Skeletal muscle tissue (tissue), 4 donors: ENCODE results near the gene DCLK3. TPM values are rescaled to one million over a fixed set of nuclear protein-coding genes. Genes with fewer than 3 reads are reported as not detected.

Source experiments
- H3K27ac ChIP-seq: one replicate; pipeline ENCODE4 v1.7.0; 2013; ENCODE audit warnings: mild to moderate bottlenecking, low read depth, low read length, inconsistent platforms
- H3K27me3 ChIP-seq, 3 donors: one replicate each; pipeline ENCODE4 v1.7.0; 2013; ENCODE audit warnings: low read length in 3 of 3; ENCODE audit not compliant: control insufficient read depth in 3 of 3, insufficient read depth in 3 of 3
- H3K36me3 ChIP-seq, 3 donors: one replicate each; pipeline ENCODE4 v1.7.0; 2013; ENCODE audit warnings: low read length in 3 of 3; ENCODE audit not compliant: control insufficient read depth in 3 of 3, insufficient read depth in 3 of 3
- H3K4me1 ChIP-seq, 3 donors: one replicate each; pipeline ENCODE4 v1.7.0; 2013; ENCODE audit warnings: low read length in 3 of 3, mild to moderate bottlenecking in 3 of 3; ENCODE audit not compliant: control insufficient read depth in 3 of 3, insufficient read depth in 3 of 3
- H3K4me3 ChIP-seq, 3 donors: one replicate each; pipeline ENCODE4 v1.7.0; 2013; ENCODE audit warnings: low read length in 3 of 3
- H3K9ac ChIP-seq, 3 donors: one replicate each; pipeline ENCODE4 v1.7.0; 2013; ENCODE audit warnings: low read length in 3 of 3, mild to moderate bottlenecking in 3 of 3, moderate library complexity in 2 of 3, low read depth in 1 of 3
- H3K9me3 ChIP-seq, 3 donors: one replicate each; pipeline ENCODE4 v1.7.0; 2013; ENCODE audit warnings: low read length in 3 of 3; ENCODE audit not compliant: control insufficient read depth in 3 of 3
- total RNA-seq: library from RNA; depleted of rRNA; stranded (reverse); fragments of >200 nt; gene quantifications from one replicate; pipeline ENCODE4 v1.2.3, GENCODE V29; 2014
- donor health status: Osteomylitis.

DCLK3 gene
- total RNA-seq, 1 donor from 2014 or later = 2.6 TPM

DNA sequence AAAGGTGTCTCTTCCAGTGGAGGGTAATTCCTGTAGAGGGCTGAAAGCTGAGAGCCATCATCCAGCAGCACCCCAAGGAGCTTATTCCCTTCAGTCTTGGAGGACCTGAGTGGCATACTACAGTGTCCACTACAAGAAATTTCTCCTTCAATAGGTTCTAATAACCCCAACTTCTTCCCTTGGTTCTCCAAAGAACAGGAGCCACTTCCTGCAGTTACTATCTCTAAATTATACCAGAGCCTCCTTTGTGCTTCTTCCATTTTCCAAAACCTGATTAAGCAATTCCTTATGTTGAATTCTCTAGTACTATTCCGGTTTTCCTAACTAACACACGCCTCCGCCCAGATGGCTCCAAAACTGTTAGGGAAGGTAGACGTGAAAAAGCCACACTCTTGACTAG is 50.4 kb downstream of the DCLK3 start:
- Histone ChIP-seq H3K36me3 (no peaks in the 10 kb centered on the region), H3K9me3 (no peaks in the 10 kb centered on the region), H3K27ac (no peak overlapping the region), H3K4me3 (no peak overlapping the region), H3K4me1 (no peaks in the 10 kb centered on the region), H3K9ac (no peak overlapping the region), H3K27me3 (no peaks in the 10 kb centered on the region)

- Histone ChIP-seq H3K9ac (no peak overlapping the region), H3K36me3 (no peaks in the 10 kb centered on the region), H3K27me3 (no peaks in the 10 kb centered on the region), H3K27ac (no peak overlapping the region), H3K4me3 (no peak overlapping the region), H3K9me3 (no peaks in the 10 kb centered on the region), H3K4me1 (no peaks in the 10 kb centered on the region)
Observed at GRCh38 chr3:36710606-36711005, 53.7 kb downstream of the DCLK3 start.

DNA sequence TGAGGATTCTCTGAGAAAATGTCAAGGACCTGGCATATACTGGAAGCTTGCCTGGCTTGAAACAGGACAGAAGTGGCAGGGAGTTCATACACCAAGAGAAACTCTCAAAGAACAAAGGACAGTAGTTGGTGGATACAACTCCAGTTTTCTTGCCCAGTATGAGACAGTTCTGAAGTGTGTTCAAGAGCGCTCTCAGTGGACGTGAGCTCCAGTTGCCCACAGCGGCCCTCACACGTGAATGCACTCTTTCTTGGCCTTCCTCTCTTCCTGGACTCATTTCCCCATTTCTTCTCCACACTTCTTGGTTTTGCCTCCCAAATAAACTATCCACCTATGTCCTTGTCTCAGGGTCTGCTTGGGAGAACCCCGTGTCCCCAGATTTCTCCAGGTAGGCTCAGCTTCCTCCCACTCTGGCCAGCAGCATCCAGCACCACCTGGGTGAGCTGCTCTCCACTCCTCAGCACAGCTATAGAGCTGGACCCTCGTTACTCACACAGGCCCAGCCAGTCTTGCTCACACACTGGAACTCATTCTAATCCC is 54.5 kb downstream of the DCLK3 start:
- H3K27me3 ChIP-seq = no peaks in the 10 kb centered on the region
- H3K4me3 ChIP-seq = no peak overlapping the region
- no peaks in the 10 kb centered on the region for H3K36me3 ChIP-seq
- no peak overlapping the region for H3K9ac ChIP-seq
- H3K27ac ChIP-seq = no peak overlapping the region
- H3K4me1 ChIP-seq = no peaks in the 10 kb centered on the region
- no peaks in the 10 kb centered on the region for H3K9me3 ChIP-seq

DNA sequence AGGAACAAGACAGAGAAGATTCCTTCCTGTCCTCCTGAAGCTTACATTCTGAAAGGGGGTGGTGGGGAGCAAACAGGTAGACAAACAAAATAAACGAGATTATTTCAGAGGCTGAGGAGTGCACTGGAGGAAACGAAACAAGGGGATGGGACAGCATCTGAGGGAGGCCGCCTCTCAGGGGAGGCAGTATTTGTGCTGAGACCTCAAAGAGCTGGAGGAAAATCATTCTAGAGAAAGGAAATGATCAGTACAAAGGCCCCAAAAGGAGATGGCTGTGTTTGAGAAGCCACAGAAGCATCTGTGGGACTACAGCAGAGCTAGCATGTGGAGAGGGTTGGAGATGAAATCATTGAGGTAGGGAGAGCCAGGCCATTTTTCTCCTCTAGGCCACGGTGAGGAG is 55.1 kb downstream of the DCLK3 start:
- Histone ChIP-seq H3K27me3 (no peaks in the 10 kb centered on the region), H3K27ac (no peak overlapping the region), H3K9ac (no peak overlapping the region), H3K9me3 (no peaks in the 10 kb centered on the region), H3K4me3 (no peak overlapping the region), H3K4me1 (no peaks in the 10 kb centered on the region), H3K36me3 (no peaks in the 10 kb centered on the region)

DNA sequence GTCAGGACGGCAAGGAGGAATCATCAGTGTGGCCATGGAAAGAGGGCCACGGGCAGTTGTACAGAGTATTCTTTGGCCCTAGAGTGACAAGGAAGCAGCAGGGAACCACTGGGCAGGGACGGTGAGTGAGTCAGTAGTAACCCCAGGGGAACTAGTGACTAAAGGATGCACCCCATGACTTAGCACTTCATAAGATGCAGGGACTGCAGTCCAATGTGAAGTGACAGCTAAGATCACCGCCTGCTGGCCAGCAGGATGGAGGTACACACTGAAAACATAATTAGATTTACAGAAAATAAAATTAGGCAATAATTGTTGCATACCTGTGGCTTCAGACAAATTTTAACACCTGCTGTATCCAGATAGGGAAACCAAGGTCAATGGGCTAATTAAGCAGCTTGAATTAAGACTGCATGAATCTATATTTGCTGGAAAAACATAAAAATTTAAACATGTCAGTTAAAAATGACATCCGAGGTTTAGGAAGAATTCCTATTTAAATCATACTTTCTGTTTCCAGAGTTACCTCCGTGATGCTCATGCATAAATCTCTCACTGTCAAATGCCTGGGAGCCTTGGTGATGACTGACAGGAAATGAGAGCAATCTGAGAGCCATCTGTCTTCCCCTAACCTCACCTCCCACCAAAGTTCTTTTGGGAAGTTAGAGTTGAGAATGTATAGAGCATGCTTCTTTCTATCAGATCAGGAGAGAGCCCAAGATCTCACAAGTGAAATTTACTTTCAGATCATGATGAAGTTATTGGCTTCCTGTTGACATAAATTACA is 56.5 kb downstream of the DCLK3 start:
- no peak overlapping the region for H3K4me3 ChIP-seq
- H3K27me3 ChIP-seq = no peaks in the 10 kb centered on the region
- no peak overlapping the region for H3K27ac ChIP-seq
- no peaks in the 10 kb centered on the region for H3K9me3 ChIP-seq
- H3K4me1 ChIP-seq = no peaks in the 10 kb centered on the region
- no peaks in the 10 kb centered on the region for H3K36me3 ChIP-seq
- H3K9ac ChIP-seq = no peak overlapping the region

GRCh38 chr3:36705015-36705414 is 59.3 kb downstream of the DCLK3 start:
- Histone ChIP-seq H3K4me1 (no peaks in the 10 kb centered on the region), H3K9me3 (no peaks in the 10 kb centered on the region), H3K36me3 (no peaks in the 10 kb centered on the region), H3K27me3 (no peaks in the 10 kb centered on the region), H3K9ac (no peak overlapping the region), H3K4me3 (no peak overlapping the region), H3K27ac (no peak overlapping the region)

DNA sequence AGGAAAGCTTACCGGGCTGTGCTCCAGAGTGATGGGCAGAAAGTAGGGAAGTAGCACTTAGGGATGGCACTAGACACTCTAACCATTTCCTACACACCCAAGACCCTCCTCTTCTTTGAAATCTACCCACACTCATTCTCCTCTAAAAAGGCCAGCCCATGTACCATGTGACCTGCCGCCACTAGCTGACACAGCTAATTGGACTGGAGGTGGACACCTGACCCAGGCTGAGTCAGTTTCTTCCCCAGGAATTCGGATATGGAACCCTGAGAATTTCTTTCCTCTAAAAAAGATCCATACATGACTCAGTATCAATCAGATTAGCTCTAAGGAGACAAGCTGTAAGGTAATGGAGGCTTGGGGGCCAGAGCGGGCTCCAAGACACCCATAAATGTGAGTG is 60.1 kb downstream of the DCLK3 start:
- no peak overlapping the region for H3K9ac ChIP-seq
- H3K27me3 ChIP-seq = no peaks in the 10 kb centered on the region
- no peaks in the 10 kb centered on the region for H3K4me1 ChIP-seq
- H3K27ac ChIP-seq = no peak overlapping the region
- H3K4me3 ChIP-seq = no peak overlapping the region
- no peaks in the 10 kb centered on the region for H3K9me3 ChIP-seq
- no peaks in the 10 kb centered on the region for H3K36me3 ChIP-seq

GRCh38 chr3:36701249-36701572 is 63.1 kb downstream of the DCLK3 start:
- Histone ChIP-seq H3K27ac (no peak overlapping the region), H3K9ac (no peak overlapping the region), H3K27me3 (no peaks in the 10 kb centered on the region), H3K9me3 (no peaks in the 10 kb centered on the region), H3K4me3 (no peak overlapping the region), H3K4me1 (no peaks in the 10 kb centered on the region), H3K36me3 (no peaks in the 10 kb centered on the region)

- H3K27me3 ChIP-seq = no peaks in the 10 kb centered on the region
- no peaks in the 10 kb centered on the region for H3K36me3 ChIP-seq
- H3K4me3 ChIP-seq = no peak overlapping the region
- H3K4me1 ChIP-seq = no peaks in the 10 kb centered on the region
- no peak overlapping the region for H3K9ac ChIP-seq
- H3K27ac ChIP-seq = no peak overlapping the region
- no peaks in the 10 kb centered on the region for H3K9me3 ChIP-seq
Observed at GRCh38 chr3:36700537-36701248, 63.7 kb downstream of the DCLK3 start.

GRCh38 chr3:36698314-36698713 is 66.0 kb downstream of the DCLK3 start:
- Histone ChIP-seq H3K27ac (no peak overlapping the region), H3K9me3 (no peaks in the 10 kb centered on the region), H3K4me3 (no peak overlapping the region), H3K36me3 (no peaks in the 10 kb centered on the region), H3K27me3 (no peaks in the 10 kb centered on the region), H3K4me1 (no peaks in the 10 kb centered on the region), H3K9ac (no peak overlapping the region)
